ENCODE results near the gene SH2B2. TPM values are rescaled to one million over a fixed set of nuclear protein-coding genes. Genes with fewer than 3 reads are reported as not detected.
A peak's percentile ranks its signal among the peaks of the same experiment; 100 is the strongest.

The SH2B2 gene
- total and polyA plus RNA-seq, 8 donors, result 3.1 to 8.2 (median 3.9) TPM

DNA sequence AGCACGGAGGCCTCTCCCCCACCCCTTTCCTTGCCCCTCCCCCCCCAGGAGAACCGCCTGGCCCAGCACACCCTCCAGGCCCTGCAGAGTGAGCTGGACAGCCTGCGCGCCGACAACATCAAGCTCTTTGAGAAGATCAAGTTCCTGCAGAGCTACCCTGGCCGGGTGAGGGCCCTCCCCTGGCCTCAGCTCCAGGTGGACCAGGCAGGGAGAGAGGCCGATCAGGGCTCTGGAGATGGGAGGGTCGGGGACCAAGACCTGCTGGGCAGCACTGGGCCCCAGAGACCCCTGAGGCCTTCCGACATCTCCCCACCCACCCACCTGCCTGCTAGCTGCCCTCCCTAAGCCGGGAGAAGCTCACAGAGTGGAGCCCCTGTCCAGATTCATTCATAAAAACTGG is 8.8 kb upstream of the SH2B2 start:
- ATAC-seq, result no peak
- Histone ChIP-seq H3K9me3 (no peaks in the 10 kb centered on the region), H3K27ac (no peak overlapping the region), H3K36me3 (no peaks in the 10 kb centered on the region), H3K27me3 (no peaks in the 10 kb centered on the region), H3K4me1 (peaks cover 0 to 4% of the 10 kb centered on the region in 2 donors), H3K4me3 (no peak overlapping the region)
- intact Hi-C loops (cut with DNase I), result loop anchor here in 1 of 2 donors (2.0 kb wide), 1 partner anchor 113 kb away; no protein-coding TSS in a partner anchor
- no peak for TF ChIP-seq CTCF (IDR thresholded peaks at IDR 0.05)
- DNase-seq, result peak in 1 of 4 donors; percentile 54

DNA sequence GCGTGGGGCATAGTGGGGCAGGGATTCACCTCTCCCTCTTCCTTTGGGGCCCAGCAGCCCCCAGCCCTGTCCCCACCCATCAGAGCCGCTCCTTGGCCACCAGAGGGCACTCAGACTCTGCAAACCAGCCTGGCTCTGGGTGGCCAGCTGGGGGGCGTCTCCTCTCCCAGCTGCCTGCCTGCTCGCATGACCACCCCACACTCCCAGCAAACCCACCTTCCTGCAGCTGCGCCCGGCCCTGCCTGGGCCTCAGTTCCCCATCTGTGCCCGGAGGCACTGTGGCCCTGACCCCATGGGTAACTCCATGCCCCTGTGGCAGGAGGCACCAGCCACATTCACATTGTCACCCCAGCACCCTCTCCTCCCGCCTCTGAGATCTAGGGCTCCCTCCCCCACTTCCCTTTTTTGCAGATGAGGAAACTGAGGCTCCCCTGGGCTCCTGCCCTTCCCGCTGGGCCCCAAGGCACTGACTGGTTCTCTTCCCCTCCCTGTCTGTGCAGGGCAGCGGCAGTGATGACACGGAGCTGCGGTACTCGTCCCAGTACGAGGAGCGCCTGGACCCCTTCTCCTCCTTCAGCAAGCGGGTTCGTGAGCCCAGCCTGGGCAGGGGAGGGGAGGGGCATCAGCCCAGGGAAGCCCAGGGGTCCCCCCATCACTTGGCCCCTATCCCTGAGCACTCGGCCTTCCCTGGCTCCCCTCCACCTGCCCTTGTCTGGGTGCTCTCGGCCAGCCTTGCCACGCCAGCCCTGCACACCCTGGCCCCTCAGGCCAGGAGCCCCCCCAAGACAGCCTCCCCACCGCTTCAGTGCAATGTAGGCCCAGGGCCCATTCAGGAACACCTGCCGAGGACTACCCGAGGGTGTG is 6.9 kb upstream of the SH2B2 start:
- ATAC-seq, result peak; percentile 85
- Histone ChIP-seq H3K9me3 (no peaks in the 10 kb centered on the region), H3K4me3 (no peak overlapping the region), H3K27me3 (no peaks in the 10 kb centered on the region), H3K27ac (no peak overlapping the region), H3K36me3 (no peaks in the 10 kb centered on the region), H3K4me1 (peaks cover 0 to 14% of the 10 kb centered on the region in 2 donors)
- intact Hi-C loops (cut with DNase I), result loop anchor here in 1 of 2 donors (2.0 kb wide), 1 partner anchor 111 kb away; no protein-coding TSS in a partner anchor
- DNase-seq, result peak; percentile 54 to 84 (median 70)
- TF ChIP-seq CTCF (IDR thresholded peaks at IDR 0.05), result peak; percentile 83 to 85

GRCh38 chr7:102280521-102280920 is 6.1 kb upstream of the SH2B2 start:
- H3K27ac ChIP-seq, result no peak overlapping the region
- no peaks in the 10 kb centered on the region for H3K27me3 ChIP-seq
- DNase-seq (no peak), ATAC-seq (no peak)
- H3K4me3 ChIP-seq, result no peak overlapping the region
- no peaks in the 10 kb centered on the region for H3K9me3 ChIP-seq
- no peaks in the 10 kb centered on the region for H3K36me3 ChIP-seq
- intact Hi-C loops (cut with DNase I), result no loop called here
- TF ChIP-seq CTCF (IDR thresholded peaks at IDR 0.05), result no peak
- peaks cover 0 to 21% of the 10 kb centered on the region in 2 donors for H3K4me1 ChIP-seq

DNA sequence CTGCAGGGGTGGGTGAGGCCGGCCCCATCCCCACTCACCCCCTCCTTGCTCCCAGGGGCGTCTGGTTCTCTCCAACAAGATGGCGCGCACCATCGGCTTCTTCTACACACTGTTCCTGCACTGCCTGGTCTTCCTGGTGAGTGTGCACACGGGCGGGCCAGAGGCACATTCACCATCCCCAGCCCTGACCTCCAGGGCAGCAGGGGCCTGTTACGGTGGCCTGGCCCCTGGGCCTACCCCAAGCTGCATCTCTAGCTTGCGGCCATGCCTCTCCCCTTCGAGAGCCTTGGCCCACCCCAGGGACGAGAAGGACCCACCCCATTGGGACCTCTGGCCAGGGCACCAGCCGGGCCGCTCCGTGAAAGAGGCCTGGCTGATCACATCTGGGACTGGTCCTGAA is 4.9 kb upstream of the SH2B2 start:
- ATAC-seq (no peak), DNase-seq (peak in 1 of 4 donors; percentile 72)
- TF ChIP-seq CTCF (IDR thresholded peaks at IDR 0.05), result no peak
- Histone ChIP-seq H3K27ac (no peak overlapping the region), H3K27me3 (no peaks in the 10 kb centered on the region), H3K9me3 (no peaks in the 10 kb centered on the region), H3K4me3 (no peak overlapping the region), H3K4me1 (peaks cover 4 to 28% of the 10 kb centered on the region in 2 donors), H3K36me3 (no peaks in the 10 kb centered on the region)
- intact Hi-C loops (cut with DNase I), result no loop called here
